ENCODE results near the gene ZNF610. TPM values are rescaled to one million over a fixed set of nuclear protein-coding genes. Genes with fewer than 3 reads are reported as not detected.

ZNF610 gene
- total and polyA plus RNA-seq, 2 donors (not counting 3 experiments of a cell fraction or from before 2014, with no cell fraction given): 1.1 to 1.3 TPM

DNA sequence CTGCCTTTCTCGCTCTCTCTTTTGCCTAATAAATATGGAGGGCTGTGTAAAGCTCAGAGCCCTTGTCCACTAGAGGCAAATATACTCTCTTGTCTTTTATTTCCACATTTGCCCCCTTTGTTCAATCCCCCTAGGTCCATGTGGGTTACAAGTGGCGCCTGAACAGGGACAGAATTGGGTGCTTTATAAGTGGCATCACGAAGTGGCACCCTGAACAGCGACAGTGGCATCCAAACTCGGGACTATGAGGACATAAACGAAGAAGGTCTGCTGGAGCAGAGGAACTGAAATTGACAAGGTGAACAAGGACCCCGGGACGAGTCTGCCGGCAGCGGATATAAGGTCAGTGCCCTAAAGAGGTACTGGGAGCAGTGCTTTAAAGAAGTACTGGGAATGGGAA lies 4.3 kb upstream of the ZNF610 start:
- DNase-seq (ENCODE audit: low read depth, low spot score) (no peak), FAIRE-seq (no peak)
- ChIA-PET POLR2A (no interaction called here), CTCF (no interaction called here)
- Histone ChIP-seq H3K36me3 (ENCODE audit: control insufficient read depth in 2 of 2, extremely low read depth in 1 of 2, insufficient read depth in 2 of 2, low read length in 2 of 2) (no peaks in the 10 kb centered on the region), H4K20me1 (replicated peaks; ENCODE audit: control insufficient read depth, extremely low read depth, insufficient read depth, low read length) (no peaks in the 10 kb centered on the region), H3K9ac (replicated peaks; ENCODE audit: extremely low read depth, insufficient read depth, low read length) (no peak overlapping the region), H2AFZ (ENCODE audit: low read depth, low read length) (no peak overlapping the region), H3K27ac (ENCODE audit: insufficient read depth, low read depth, low read length) (no peak overlapping the region), H3K4me1 (ENCODE audit: control insufficient read depth, extremely low read depth, insufficient read depth, low read length) (peaks cover 3% of the 10 kb centered on the region), H3K4me2 (ENCODE audit: insufficient read depth, low read length) (no peak overlapping the region), H3K9me3 (replicated peaks; ENCODE audit: control insufficient read depth, insufficient read depth, low read length) (peaks cover 8% of the 10 kb centered on the region), H3K9me1 (replicated peaks; ENCODE audit: control insufficient read depth, extremely low read depth, insufficient read depth, low read length) (no peaks in the 10 kb centered on the region), H3K27me3 (ENCODE audit: control insufficient read depth in 2 of 2, insufficient read depth in 2 of 2, low read length in 2 of 2) (no peaks in the 10 kb centered on the region), H3K79me2 (ENCODE audit: control insufficient read depth, insufficient read depth, low read length) (no peaks in the 10 kb centered on the region), H3K4me3 (replicated peaks in 1 of 3; ENCODE audit: insufficient read depth in 1 of 3, low read depth in 1 of 3, low read length in 3 of 3) (no peak overlapping the region)
- intact Hi-C loops (cut with micrococcal nuclease): no loop called here
- dilution Hi-C loops (cut with MboI; ENCODE audit: extremely low pct_ligation_motif_present, low sequenced_read_pairs): no loop called here
- BruUV-seq (replicated peaks): no TSS peak
- TF ChIP-seq JUN (IDR thresholded peaks at IDR 0.05; ENCODE audit: borderline replicate concordance, insufficient read depth, insufficient read length, low read depth): no peak
- no peak for TF ChIP-seq GATA2 (IDR thresholded peaks at IDR 0.05; ENCODE audit: insufficient read depth, insufficient read length, low read depth, low read length)
- TF ChIP-seq POLR2A (IDR thresholded peaks at IDR 0.05; ENCODE audit: low read depth, low read length): no peak
- TF ChIP-seq MAX (IDR thresholded peaks at IDR 0.05; ENCODE audit: insufficient read depth, insufficient read length): no peak
- TF ChIP-seq POLR2AphosphoS5 (IDR thresholded peaks at IDR 0.05; ENCODE audit: insufficient read depth, low read depth, low read length): no peak
- no peak for TF ChIP-seq MYC (IDR thresholded peaks at IDR 0.05; ENCODE audit: low read depth, low read length)
- no peak for TF ChIP-seq EZH2 (IDR thresholded peaks at IDR 0.05; ENCODE audit: borderline replicate concordance, low read depth, low read length, severe bottlenecking)
- TF ChIP-seq, protein P1, sequence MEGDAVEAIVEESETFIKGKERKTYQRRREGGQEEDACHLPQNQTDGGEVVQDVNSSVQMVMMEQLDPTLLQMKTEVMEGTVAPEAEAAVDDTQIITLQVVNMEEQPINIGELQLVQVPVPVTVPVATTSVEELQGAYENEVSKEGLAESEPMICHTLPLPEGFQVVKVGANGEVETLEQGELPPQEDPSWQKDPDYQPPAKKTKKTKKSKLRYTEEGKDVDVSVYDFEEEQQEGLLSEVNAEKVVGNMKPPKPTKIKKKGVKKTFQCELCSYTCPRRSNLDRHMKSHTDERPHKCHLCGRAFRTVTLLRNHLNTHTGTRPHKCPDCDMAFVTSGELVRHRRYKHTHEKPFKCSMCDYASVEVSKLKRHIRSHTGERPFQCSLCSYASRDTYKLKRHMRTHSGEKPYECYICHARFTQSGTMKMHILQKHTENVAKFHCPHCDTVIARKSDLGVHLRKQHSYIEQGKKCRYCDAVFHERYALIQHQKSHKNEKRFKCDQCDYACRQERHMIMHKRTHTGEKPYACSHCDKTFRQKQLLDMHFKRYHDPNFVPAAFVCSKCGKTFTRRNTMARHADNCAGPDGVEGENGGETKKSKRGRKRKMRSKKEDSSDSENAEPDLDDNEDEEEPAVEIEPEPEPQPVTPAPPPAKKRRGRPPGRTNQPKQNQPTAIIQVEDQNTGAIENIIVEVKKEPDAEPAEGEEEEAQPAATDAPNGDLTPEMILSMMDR (IDR thresholded peaks at IDR 0.05; ENCODE audit: extremely low read depth in 1 of 2, insufficient read depth in 1 of 2, low read depth in 1 of 2, low read length in 2 of 2): no peak
- no peak for TF ChIP-seq FOS (IDR thresholded peaks at IDR 0.05; ENCODE audit: borderline replicate concordance, insufficient read depth, low read length)

Data from endothelial cell of umbilical vein (primary cell).